ENCODE data around the gene GRB10.

GRB10 gene

DNA sequence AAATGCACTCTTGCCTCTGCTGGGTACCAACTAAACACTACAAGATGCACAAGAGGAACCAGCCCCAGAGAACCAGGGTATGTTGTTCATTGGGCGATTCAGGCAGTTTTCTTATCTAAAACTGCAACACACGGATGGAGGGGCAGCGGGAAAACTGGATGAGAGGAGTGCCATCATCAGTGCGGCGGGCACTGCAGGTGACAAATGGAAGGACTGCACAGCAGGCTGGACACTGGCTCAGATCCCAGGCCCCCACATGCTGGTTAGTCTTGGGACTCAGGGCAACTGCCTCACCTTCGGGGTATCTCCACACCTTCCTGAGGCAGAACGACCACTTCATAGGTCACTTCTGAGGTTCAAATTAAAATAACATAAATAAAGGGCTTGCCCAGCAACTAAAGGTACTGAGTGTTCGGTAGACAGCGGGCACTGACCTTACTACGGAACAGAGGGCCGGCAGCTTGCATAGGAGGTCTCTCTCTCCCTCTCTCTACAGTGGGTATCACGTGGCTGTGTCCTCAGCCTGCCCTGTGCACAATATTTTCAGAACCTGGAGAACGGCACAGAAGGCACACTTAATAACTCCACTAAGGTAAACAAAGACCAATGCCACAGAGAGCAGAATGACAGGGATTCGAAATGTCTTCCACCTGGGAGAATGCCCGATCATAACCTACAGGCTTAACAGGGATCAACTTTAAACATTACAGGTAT, 72.1 kb downstream of the GRB10 start:
- H3K27me3 ChIP-seq (ENCODE audit: control insufficient read depth, insufficient read depth, low read length) = no peaks in the 10 kb centered on the region
- H3K36me3 ChIP-seq (ENCODE audit: control insufficient read depth, low read depth, low read length) = no peaks in the 10 kb centered on the region
- no peak overlapping the region for H3K9ac ChIP-seq (ENCODE audit: low read length)
- H3K9me3 ChIP-seq (ENCODE audit: control insufficient read depth, low read depth, low read length) = no peaks in the 10 kb centered on the region
- peaks cover 3% of the 10 kb centered on the region for H3K4me1 ChIP-seq (ENCODE audit: control insufficient read depth, low read depth, low read length)
- no peak overlapping the region for H3K27ac ChIP-seq (ENCODE audit: low read length)
- H3K4me3 ChIP-seq (ENCODE audit: low read length) = no peak overlapping the region

DNA sequence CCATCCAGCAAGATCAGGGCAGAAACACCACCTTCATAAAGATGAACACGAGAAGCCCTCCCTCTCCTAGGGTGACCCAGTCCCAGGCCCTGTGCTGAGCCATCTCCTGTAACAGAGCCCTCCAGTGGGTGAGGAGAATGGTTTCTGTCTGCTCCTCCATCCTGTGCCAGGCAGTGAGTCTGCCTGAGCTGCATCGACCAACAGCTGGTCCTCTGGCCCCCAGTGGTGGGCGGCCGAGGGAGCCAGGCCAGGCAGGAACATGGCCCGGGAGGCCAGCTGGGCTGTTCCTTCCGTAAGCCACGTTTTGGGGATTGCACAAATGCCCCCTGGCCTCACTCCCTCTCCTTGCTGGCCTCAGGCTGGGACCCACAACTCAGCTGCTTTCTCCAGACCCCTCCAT, 73.5 kb downstream of the GRB10 start:
- Histone ChIP-seq H3K9me3 (ENCODE audit: control insufficient read depth, low read depth, low read length) (no peaks in the 10 kb centered on the region), H3K36me3 (ENCODE audit: control insufficient read depth, low read depth, low read length) (no peaks in the 10 kb centered on the region), H3K27ac (ENCODE audit: low read length) (no peak overlapping the region), H3K9ac (ENCODE audit: low read length) (no peak overlapping the region), H3K27me3 (ENCODE audit: control insufficient read depth, insufficient read depth, low read length) (no peaks in the 10 kb centered on the region), H3K4me3 (ENCODE audit: low read length) (no peak overlapping the region), H3K4me1 (ENCODE audit: control insufficient read depth, low read depth, low read length) (peaks cover 8% of the 10 kb centered on the region)

GRCh38 chr7:50707236-50708006, 75.3 kb downstream of the GRB10 start:
- Histone ChIP-seq H3K27ac (ENCODE audit: low read length) (no peak overlapping the region), H3K36me3 (ENCODE audit: control insufficient read depth, low read depth, low read length) (peaks cover 2% of the 10 kb centered on the region), H3K9me3 (ENCODE audit: control insufficient read depth, low read depth, low read length) (no peaks in the 10 kb centered on the region)

GRCh38 chr7:50706469-50706937, 76.2 kb downstream of the GRB10 start:
- no peak overlapping the region for H3K9ac ChIP-seq (ENCODE audit: low read length)
- H3K4me3 ChIP-seq (ENCODE audit: low read length) = no peak overlapping the region
- H3K27ac ChIP-seq (ENCODE audit: low read length) = no peak overlapping the region
- H3K36me3 ChIP-seq (ENCODE audit: control insufficient read depth, low read depth, low read length) = peaks cover 4% of the 10 kb centered on the region
- no peaks in the 10 kb centered on the region for H3K9me3 ChIP-seq (ENCODE audit: control insufficient read depth, low read depth, low read length)
- H3K27me3 ChIP-seq (ENCODE audit: control insufficient read depth, insufficient read depth, low read length) = no peaks in the 10 kb centered on the region
- peaks cover 12% of the 10 kb centered on the region for H3K4me1 ChIP-seq (ENCODE audit: control insufficient read depth, low read depth, low read length)

More at GRCh38 chr7:50707236-50708006, 75.3 kb downstream of the GRB10 start:
- no peak overlapping the region for H3K9ac ChIP-seq (ENCODE audit: low read length)
- H3K27me3 ChIP-seq (ENCODE audit: control insufficient read depth, insufficient read depth, low read length) = no peaks in the 10 kb centered on the region
- H3K4me1 ChIP-seq (ENCODE audit: control insufficient read depth, low read depth, low read length) = peaks cover 12% of the 10 kb centered on the region
- H3K4me3 ChIP-seq (ENCODE audit: low read length) = no peak overlapping the region

DNA sequence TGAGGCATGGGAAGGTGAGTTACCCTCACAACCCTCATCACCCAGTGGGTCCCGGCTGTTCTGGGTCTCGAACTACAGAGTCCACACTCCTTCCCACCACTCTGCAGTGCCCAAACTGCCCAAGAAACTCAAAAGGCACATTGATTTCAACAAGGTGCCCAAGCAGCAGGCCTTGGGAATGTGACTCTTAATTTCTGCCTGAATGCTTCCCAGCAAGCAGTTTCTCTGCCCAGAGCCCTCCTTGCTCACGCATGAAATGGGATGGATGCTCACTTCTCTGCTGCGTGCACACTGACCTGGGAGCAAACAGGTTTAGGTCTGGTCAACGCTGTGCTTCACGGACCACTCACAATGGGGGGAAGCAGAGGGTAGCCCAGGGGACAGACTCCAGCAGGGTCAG, 77.9 kb downstream of the GRB10 start:
- no peaks in the 10 kb centered on the region for H3K27me3 ChIP-seq (ENCODE audit: control insufficient read depth, insufficient read depth, low read length)
- H3K36me3 ChIP-seq (ENCODE audit: control insufficient read depth, low read depth, low read length) = peaks cover 4% of the 10 kb centered on the region
- no peaks in the 10 kb centered on the region for H3K9me3 ChIP-seq (ENCODE audit: control insufficient read depth, low read depth, low read length)
- H3K9ac ChIP-seq (ENCODE audit: low read length) = no peak overlapping the region
- H3K4me3 ChIP-seq (ENCODE audit: low read length) = no peak overlapping the region
- H3K27ac ChIP-seq (ENCODE audit: low read length) = no peak overlapping the region
- H3K4me1 ChIP-seq (ENCODE audit: control insufficient read depth, low read depth, low read length) = peaks cover 12% of the 10 kb centered on the region

GRCh38 chr7:50703654-50704053, 79.0 kb downstream of the GRB10 start:
- H3K36me3 ChIP-seq (ENCODE audit: control insufficient read depth, low read depth, low read length) = peaks cover 4% of the 10 kb centered on the region
- no peaks in the 10 kb centered on the region for H3K27me3 ChIP-seq (ENCODE audit: control insufficient read depth, insufficient read depth, low read length)
- H3K27ac ChIP-seq (ENCODE audit: low read length) = no peak overlapping the region
- no peak overlapping the region for H3K4me3 ChIP-seq (ENCODE audit: low read length)
- no peak overlapping the region for H3K9ac ChIP-seq (ENCODE audit: low read length)
- peaks cover 12% of the 10 kb centered on the region for H3K4me1 ChIP-seq (ENCODE audit: control insufficient read depth, low read depth, low read length)
- H3K9me3 ChIP-seq (ENCODE audit: control insufficient read depth, low read depth, low read length) = no peaks in the 10 kb centered on the region

GRCh38 chr7:50699143-50699542, 83.6 kb downstream of the GRB10 start:
- no peaks in the 10 kb centered on the region for H3K9me3 ChIP-seq (ENCODE audit: control insufficient read depth, low read depth, low read length)
- H3K27ac ChIP-seq (ENCODE audit: low read length) = no peak overlapping the region
- H3K36me3 ChIP-seq (ENCODE audit: control insufficient read depth, low read depth, low read length) = peaks cover 4% of the 10 kb centered on the region
- peaks cover 4% of the 10 kb centered on the region for H3K4me1 ChIP-seq (ENCODE audit: control insufficient read depth, low read depth, low read length)
- no peak overlapping the region for H3K9ac ChIP-seq (ENCODE audit: low read length)
- H3K27me3 ChIP-seq (ENCODE audit: control insufficient read depth, insufficient read depth, low read length) = no peaks in the 10 kb centered on the region
- H3K4me3 ChIP-seq (ENCODE audit: low read length) = no peak overlapping the region

DNA sequence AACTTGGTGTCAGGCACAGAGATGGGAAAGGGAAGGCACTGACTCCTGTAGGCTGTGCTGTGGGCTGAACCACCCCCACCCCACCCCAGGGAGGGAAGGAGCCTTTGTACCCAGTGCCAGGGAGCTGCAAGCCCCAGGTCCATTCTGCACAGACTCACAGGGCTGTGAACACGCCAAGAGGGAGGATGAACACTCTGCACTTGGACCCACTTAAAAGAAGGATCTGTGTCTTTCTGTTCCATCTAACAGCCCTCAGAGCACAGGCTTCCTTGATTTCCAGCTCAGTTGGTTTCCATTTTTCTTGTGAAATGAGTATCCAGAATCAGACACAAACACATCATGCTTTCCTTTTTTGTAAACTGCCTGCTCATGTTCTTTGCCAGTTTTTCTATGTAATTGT, 84.9 kb downstream of the GRB10 start:
- Histone ChIP-seq H3K36me3 (ENCODE audit: control insufficient read depth, low read depth, low read length) (peaks cover 4% of the 10 kb centered on the region), H3K4me3 (ENCODE audit: low read length) (no peak overlapping the region), H3K27me3 (ENCODE audit: control insufficient read depth, insufficient read depth, low read length) (no peaks in the 10 kb centered on the region), H3K27ac (ENCODE audit: low read length) (no peak overlapping the region), H3K9ac (ENCODE audit: low read length) (no peak overlapping the region), H3K4me1 (ENCODE audit: control insufficient read depth, low read depth, low read length) (peaks cover 7% of the 10 kb centered on the region), H3K9me3 (ENCODE audit: control insufficient read depth, low read depth, low read length) (no peaks in the 10 kb centered on the region)

DNA sequence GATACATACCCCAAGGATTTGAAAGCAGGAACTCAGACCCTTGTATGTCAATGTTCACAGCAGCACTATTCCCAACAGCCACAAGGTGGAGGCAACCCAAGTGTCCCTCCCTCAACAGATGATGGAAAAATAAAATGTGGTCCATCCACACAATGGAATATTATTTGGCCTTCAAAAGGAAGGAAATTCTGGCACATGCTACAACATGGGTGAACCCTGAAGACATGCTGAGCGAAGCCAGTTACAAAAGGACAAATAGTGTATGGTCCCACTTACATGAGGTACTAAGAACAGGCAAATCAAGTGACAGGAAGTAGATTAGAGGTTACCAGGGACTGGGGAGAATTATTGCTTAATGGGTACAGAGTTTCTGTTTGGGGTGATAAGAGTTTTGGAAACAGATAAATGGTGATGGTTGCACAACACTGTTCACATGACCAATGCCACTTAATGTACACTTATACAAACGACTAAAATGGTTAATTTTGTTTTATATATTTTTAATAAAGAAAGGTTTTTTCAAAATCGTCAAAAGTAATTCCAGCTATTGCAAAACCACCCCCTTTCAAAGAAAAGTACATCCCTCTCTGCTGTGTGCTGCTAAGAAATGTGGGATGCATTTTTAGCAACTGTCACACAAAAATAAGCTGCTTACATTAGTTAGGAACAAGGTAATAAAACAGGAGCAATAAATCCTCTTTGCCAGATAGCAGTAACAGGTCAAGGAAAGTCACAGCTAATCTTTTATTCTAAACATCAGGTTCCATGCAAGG, 85.7 kb downstream of the GRB10 start:
- Histone ChIP-seq H3K4me1 (ENCODE audit: control insufficient read depth, low read depth, low read length) (peaks cover 7% of the 10 kb centered on the region), H3K36me3 (ENCODE audit: control insufficient read depth, low read depth, low read length) (no peaks in the 10 kb centered on the region), H3K27me3 (ENCODE audit: control insufficient read depth, insufficient read depth, low read length) (no peaks in the 10 kb centered on the region), H3K27ac (ENCODE audit: low read length) (no peak overlapping the region), H3K9me3 (ENCODE audit: control insufficient read depth, low read depth, low read length) (no peaks in the 10 kb centered on the region), H3K9ac (ENCODE audit: low read length) (no peak overlapping the region), H3K4me3 (ENCODE audit: low read length) (no peak overlapping the region)

DNA sequence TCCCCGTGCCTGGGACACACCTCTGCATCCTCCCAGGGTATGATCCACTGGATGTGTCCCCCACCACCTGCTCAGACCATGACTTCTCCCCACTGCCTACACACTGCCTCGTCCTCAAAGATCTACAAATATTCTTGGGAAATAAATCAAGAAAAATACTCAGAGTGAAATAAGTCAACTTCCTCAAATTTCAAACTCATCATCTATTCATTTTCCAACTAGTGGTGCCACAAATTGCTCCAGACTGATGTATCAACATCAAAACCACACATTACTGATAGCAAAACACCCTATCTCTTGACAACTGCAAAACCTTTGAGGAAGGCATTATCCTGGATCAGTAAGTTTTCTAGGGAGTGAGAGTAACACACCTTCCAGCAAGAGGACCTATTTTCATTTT, 87.7 kb downstream of the GRB10 start:
- Histone ChIP-seq H3K9ac (ENCODE audit: low read length) (no peak overlapping the region), H3K4me3 (ENCODE audit: low read length) (no peak overlapping the region), H3K27me3 (ENCODE audit: control insufficient read depth, insufficient read depth, low read length) (no peaks in the 10 kb centered on the region), H3K4me1 (ENCODE audit: control insufficient read depth, low read depth, low read length) (peaks cover 7% of the 10 kb centered on the region), H3K36me3 (ENCODE audit: control insufficient read depth, low read depth, low read length) (no peaks in the 10 kb centered on the region), H3K9me3 (ENCODE audit: control insufficient read depth, low read depth, low read length) (no peaks in the 10 kb centered on the region), H3K27ac (ENCODE audit: low read length) (no peak overlapping the region)

DNA sequence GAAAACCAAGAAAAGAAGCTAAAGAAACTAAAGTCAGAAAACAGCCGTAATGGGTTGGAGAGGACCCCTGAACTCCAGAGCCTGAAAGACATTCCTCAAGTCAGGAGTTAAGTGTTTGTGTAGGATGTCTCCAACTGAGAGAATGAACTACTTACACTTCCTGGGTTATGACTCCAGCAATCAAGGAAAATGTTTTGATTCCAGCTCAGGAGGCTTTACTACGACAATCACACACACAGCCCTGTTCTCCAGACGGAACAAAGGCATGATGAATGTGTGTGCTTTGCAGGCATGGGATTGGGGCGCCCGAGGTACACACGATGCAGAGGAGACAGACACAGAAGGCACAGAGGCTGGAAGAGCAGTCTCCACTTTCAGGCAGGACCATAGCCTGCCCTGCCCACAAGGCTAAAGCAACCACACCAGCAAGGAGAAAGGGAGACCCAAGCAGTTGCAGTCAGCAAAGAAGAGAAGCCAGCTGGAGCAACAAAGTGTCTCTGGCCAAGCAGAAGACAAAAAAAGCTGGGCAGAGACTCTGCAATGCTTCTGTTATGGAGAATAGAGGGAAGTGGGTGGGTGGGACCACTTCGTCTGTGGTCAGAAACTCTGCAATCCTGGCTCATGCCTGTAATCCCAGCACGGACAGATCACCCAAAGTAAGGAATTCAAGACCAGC, 89.1 kb downstream of the GRB10 start:
- peaks cover 7% of the 10 kb centered on the region for H3K4me1 ChIP-seq (ENCODE audit: control insufficient read depth, low read depth, low read length)
- H3K27ac ChIP-seq (ENCODE audit: low read length) = no peak overlapping the region
- H3K4me3 ChIP-seq (ENCODE audit: low read length) = no peak overlapping the region
- no peak overlapping the region for H3K9ac ChIP-seq (ENCODE audit: low read length)
- no peaks in the 10 kb centered on the region for H3K9me3 ChIP-seq (ENCODE audit: control insufficient read depth, low read depth, low read length)
- H3K36me3 ChIP-seq (ENCODE audit: control insufficient read depth, low read depth, low read length) = peaks cover 4% of the 10 kb centered on the region
- H3K27me3 ChIP-seq (ENCODE audit: control insufficient read depth, insufficient read depth, low read length) = no peaks in the 10 kb centered on the region
